GM21723 (cell line): ENCODE measurements around the gene C1orf116.
"Not testable (repeated sequence)": the region's sequence is repeated elsewhere in the genome, so short reads cannot be mapped to it uniquely, and the experiment has no call there.

Experiments
- ATAC-seq: cut with Tn5 transposase; IDR thresholded peaks from one replicate; pipeline ENCODE4 v1.9.1; 2021; ENCODE audit warnings: mild to moderate bottlenecking, moderate library complexity; ENCODE audit not compliant: unreplicated experiment

C1orf116 gene

GRCh38 chr1:207059881-207060280, 27.3 kb upstream of the C1orf116 start:
- no peak for ATAC-seq

DNA sequence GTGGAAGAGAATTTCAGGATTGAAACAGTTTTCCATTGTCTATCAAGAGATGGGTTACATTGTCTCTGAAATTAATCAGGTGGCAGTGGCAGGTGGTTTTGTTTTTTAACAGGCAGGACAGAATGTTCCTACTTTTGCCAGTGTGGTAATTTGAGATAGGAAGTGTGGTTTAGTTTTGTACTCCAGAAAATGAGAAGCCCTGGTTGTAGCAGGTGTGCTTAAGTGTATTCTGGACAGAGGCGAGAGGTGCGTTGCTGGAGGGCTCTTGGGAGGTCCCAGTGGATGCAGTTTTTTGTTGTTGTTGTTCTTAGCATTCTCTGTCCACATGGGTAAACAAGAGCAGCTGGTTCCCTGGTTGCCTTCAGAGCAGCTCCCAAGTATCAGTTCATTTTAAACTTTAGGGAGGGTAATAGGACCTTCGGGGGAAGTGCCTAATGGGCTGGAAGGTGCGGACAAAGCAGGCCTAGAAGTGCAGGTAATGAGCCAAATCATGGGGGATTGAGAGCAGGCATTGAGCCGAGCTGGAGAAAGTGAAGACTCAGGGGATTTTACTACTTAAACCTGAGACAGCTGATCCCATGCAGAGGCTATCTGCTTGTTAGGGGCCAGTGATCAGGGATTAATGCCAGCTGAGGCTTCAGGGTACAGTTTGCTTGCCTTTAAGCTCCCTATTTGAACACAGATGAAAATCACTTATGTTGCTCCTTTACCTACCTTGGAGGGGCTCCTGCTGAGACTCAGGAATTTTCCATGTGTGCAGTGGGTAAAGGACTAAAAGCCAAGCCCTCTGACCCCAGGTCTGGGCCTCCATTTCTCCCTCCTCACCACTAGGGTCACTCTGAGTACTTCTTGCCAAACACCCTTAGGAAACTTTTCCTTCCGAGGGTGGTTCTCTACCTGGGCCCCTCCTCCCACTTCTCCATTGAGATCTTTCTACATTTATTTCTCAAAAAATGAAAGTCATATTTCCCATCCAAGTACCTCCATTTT, 26.6 kb upstream of the C1orf116 start:
- ATAC-seq = no peak

GRCh38 chr1:207058252-207058651, 25.7 kb upstream of the C1orf116 start:
- no peak for ATAC-seq

DNA sequence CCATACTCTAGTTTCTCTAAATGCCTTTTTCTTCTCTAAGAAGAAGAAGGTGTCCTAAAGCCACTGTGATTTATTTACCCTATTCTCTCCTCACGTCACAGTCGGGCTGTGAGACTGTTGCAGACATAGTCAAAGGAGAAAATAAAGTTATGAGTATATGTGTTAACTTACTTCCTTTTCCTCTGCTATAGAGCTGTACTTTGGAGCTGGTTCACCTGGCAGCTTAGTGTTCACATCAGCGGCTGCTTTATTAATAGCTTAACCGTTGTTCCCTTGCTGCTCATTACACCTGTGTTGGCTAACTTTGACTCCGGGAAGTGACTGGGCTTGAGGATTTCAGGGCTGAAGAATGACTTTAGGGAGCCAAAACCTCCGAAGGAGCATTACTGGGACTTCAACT, 24.1 kb upstream of the C1orf116 start:
- no peak for ATAC-seq

DNA sequence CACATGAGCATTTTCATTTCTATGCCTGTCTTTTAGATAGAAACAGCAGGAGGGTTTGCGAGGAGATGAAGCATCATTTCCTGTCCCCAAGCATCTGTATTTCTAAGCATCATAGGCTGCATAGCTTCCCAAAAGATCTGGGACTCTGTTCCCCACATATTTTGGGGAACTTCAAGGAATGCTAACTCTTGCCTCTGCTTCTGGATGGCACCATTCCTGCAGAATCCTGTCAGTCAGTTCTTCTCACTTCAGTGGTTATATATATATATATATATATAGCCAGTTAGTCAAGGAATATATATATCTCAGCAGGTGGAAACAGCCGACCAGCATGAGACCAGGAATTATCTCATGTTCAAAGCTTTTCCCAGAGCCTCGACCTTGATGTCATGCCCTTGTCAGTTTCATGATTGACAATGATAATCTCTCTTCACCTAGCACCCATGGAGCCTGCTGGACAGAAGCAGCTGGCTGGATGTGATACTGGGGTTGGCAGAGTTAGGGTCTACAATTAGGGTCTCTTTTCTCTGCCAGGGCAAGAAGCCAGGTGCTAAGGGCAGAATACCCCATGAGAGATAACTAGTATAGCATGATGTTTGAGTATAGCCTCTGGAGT, 22.9 kb upstream of the C1orf116 start:
- ATAC-seq = no peak

GRCh38 chr1:207054491-207054890, 21.9 kb upstream of the C1orf116 start:
- no peak for ATAC-seq

GRCh38 chr1:207052911-207053769, 20.6 kb upstream of the C1orf116 start, which contains the start of gene PFKFB2:
PFKFB2 (plus strand) TSS chr1:207053275; CDS start chr1:207054718, 1,443 bp downstream.
- ATAC-seq = peak; percentile 75

DNA sequence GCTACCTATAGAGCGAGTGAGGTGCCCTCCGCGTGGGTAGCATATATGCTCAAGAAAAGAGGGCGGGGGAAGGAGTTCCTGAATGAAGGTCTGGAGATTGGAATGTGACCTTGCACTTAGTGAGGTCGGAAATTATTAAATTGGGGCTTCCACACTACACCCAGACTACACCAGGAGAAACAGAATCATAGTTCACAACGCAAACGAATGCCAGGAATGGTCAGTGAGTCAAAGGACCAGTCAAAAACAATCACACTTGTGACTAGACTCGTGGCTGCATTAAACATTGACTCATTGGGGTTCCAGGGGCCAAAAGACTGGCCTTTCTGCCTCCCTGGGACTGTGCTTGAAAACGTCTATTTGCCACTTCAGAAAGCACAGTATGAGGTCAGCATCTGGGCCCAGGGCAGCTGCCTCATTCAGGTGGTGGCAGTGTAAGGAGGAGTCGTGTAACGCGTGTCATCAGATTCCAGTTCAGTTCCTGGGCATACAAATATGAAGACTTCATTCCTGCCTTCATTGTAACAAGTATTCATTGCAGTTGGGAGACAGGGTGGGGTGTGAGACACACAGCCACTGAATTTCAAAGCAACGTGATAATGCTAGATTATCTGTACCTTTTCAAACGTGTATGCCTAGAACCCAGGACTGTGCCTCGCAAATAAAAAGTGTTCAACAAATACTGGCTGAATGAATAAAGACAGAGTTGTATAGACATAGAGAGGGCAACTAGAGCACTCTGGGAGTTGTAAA, 18.8 kb upstream of the C1orf116 start, which contains the start of gene YOD1:
YOD1 (minus strand) TSS at position 18 of the 753 bp plus-strand sequence. CDS start 178 bp downstream, outside the sequence.
- no peak for ATAC-seq

DNA sequence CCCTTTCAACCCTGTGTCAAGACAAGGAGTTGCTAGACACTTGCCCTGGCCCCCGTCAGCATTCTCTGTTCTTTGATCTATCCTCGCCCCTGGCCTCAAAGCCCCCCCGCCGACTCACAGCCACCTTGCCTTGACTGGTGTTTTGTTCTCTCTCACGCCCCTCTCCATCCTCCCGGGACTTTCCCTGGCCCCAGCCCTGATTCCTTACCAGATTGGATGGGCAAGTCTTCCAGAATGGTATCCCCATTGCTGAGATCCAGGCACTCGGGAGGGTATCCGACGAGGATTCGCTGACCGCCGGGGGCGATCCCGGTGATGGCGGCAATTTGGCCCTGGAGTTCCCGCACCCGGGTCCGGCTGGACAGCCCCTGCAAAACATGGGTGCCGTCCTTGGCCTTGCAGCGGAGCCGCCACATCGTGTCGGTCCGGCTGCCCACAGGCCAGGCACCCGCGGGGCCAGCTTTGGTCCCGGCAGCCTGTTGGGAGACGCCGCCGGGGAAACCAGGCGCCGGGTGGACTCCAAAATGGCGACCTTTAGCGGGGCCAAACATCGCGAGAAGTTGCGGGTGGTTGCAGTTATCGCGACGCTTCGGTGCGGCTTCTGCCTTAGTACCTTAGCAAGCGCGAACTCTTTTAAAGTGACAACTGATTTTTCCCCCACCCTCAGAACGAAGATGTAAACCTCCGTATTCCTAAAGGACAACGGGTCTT, 18.1 kb upstream of the C1orf116 start:
- peak; percentile 50 for ATAC-seq

GRCh38 chr1:207049974-207050391, 17.4 kb upstream of the C1orf116 start:
- no peak for ATAC-seq

DNA sequence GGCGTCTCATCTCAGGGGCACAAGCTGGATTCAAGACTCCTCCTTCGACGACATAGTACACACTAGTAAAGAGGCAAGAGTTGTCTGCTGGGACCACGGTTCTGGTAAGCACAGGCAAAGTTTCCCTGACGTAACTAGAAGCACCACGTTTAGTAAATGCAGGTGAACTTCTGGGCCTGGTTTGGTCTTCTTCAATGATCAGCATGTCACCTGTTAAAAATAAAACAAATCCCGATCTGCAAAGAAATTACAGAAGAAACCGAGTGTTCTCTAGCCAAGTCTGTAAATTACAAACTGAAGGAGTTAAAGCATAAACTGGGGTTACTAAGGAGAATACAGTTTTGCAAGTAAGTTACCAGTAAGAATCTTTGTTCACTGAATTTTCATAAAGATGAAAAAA, 17.0 kb upstream of the C1orf116 start:
- no peak for ATAC-seq

DNA sequence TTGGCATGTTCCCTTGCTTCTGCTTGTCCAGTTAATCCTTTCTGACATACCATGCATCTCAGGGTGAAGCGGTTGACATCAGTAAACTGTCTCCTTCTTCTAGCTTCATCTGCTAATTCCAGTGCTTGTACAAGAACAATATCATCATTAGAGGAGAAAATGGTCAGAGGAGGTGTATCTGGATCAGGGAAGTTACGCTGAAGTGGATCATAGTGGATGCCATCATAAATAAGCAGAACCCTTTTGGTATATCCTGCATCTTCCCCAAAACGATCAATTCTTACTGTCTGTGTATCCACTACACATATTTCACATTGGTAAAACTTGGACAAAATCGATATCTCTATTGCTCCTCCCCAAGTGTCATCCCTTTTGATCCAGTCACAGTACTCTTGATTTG, 16.5 kb upstream of the C1orf116 start:
- ATAC-seq = no peak

- no peak for ATAC-seq
Measured at GRCh38 chr1:207048041-207048440, 15.5 kb upstream of the C1orf116 start.

DNA sequence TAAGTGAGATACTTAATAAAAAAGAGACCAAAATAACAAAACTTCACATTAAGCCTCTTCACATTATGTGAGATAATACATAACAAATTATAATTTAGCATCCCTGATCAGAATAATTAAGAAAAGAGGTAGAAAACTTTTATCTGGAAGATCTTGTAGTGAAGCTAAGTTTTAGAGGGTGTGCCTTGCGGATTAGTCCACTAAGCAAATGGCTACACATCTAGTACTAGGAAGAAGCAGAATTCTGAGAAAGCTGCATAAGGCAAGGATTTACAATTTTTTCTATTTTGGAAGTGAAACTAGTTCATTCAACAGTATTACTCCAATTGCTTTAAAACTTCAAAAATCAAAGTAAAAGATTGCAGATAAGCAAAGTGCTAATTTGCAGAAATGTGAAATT, 14.9 kb upstream of the C1orf116 start:
- ATAC-seq = no peak

DNA sequence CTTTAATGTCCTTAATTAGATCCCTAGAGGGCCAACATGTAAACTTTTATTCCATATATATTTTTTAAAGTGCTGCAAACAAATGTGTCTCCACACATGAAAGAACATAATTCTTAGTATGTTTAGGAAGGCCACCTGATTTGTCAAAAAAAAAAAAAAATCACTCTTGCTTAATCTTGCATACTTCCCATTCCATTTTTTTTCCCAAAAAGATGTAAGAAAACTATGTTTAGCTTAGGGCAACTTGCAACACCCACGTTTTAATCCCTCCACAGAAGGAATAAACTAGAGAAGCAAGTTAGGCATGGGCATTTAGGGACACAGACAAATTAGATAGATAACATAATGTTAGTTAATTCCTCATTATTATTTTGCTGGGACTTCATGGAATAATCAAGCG, 12.9 kb upstream of the C1orf116 start:
- ATAC-seq = no peak

DNA sequence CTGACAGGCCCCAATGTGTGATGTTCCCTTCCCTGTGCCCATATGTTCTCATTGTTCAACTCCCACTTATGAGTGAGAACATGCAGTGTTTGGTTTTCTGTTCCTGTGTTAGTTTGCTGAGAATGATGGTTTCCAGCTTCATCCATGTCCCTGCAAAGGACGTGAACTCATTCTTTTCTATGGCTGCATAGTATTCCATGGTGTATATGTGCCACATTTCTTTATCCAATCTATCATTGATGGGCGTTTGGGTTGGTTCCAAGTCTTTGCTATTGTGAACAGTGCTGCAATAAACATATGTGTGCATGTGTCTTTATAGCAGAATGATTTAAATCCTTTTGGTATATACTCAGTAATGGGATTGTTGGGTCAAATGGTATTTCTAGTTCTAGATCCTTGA, 8.8 kb upstream of the C1orf116 start:
- ATAC-seq = not testable (repeated sequence)

GRCh38 chr1:207040181-207040533, 7.6 kb upstream of the C1orf116 start:
- no peak for ATAC-seq

DNA sequence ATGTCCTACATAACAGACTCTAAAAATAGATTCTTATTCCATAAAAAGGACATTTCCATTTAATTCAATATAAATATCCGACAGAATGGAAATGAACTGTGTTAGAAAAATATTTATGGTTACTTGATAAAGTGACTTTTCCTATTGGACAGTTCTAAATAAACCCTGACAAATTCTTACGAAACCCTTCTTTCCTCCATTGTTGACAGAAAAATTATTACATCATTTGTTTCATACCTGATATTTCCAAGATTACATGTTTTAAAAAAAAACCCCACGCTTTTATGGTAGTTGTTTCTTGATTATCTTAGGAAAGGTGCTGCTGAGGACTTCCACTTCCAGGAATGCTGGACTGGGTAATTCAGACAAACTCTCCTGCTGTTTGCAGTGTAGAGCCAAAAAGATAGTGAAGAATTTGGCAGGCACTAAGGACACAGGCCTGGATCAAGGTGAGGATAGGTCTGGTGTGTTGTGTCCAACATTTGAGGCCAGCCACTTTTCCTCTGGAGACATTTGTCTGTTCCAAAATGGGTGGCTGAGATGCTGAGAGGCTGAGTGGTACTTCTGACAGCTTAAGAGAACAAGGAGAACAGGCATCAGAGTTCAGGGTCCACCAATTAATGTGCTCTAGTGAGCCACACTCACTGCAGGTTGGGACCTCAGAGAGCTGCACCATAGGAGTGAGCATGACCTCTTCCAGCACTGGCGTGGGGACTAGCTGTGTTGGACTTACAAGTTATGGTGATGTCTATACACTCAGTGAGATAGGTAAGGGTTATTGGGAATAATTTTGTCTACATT, 7.0 kb upstream of the C1orf116 start:
- ATAC-seq = no peak

DNA sequence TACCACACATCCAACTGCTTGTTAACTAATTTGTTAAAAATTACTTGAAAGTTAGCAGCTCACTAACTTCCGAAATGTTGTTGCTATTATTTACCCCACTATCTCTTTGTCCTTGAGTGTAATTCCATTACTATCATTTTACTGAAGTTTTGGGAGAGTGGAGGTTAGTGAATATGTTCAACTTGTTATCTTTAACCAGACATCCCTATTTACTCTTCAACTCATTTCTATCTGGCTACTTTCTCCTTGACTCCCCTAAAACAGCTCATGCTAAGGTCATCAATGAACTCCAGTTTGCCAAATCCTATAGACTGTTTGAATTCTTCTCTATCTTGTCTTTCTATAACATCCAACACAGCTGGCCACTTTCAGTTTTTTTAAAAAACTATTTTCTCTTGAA, 4.3 kb upstream of the C1orf116 start:
- ATAC-seq = no peak
